ENCODE measurements around the gene ZNF775.

The ZNF775 gene

GRCh38 chr7:150399421-150400007, 20.4 kb downstream of the ZNF775 start:
- Histone ChIP-seq H3K27ac (ENCODE audit: insufficient read depth, low read length, poor library complexity, severe bottlenecking) (no peak overlapping the region), H3K4me1 (ENCODE audit: control insufficient read depth, insufficient read depth, low read length, poor library complexity, severe bottlenecking) (peaks cover 4% of the 10 kb centered on the region), H3K27me3 (replicated peaks; ENCODE audit: control insufficient read depth, insufficient read depth, low read length, poor library complexity, severe bottlenecking) (no peaks in the 10 kb centered on the region), H3K9me3 (ENCODE audit: control insufficient read depth, low read length) (no peaks in the 10 kb centered on the region), H3K36me3 (ENCODE audit: control insufficient read depth, insufficient read depth, low read length) (peaks cover 4% of the 10 kb centered on the region), H3K4me3 (ENCODE audit: insufficient read depth, low read depth, low read length, poor library complexity, severe bottlenecking) (no peak overlapping the region)
- no peak for DNase-seq

GRCh38 chr7:150400008-150400787, 21.1 kb downstream of the ZNF775 start:
- Histone ChIP-seq H3K4me3 (ENCODE audit: insufficient read depth, low read depth, low read length, poor library complexity, severe bottlenecking) (no peak overlapping the region), H3K9me3 (ENCODE audit: control insufficient read depth, low read length) (no peaks in the 10 kb centered on the region), H3K4me1 (ENCODE audit: control insufficient read depth, insufficient read depth, low read length, poor library complexity, severe bottlenecking) (peaks cover 6% of the 10 kb centered on the region), H3K27ac (ENCODE audit: insufficient read depth, low read length, poor library complexity, severe bottlenecking) (no peak overlapping the region), H3K36me3 (ENCODE audit: control insufficient read depth, insufficient read depth, low read length) (peaks cover 4% of the 10 kb centered on the region), H3K27me3 (replicated peaks; ENCODE audit: control insufficient read depth, insufficient read depth, low read length, poor library complexity, severe bottlenecking) (no peaks in the 10 kb centered on the region)
- DNase-seq, result no peak

GRCh38 chr7:150400788-150401423, 21.8 kb downstream of the ZNF775 start:
- Histone ChIP-seq H3K9me3 (ENCODE audit: control insufficient read depth, low read length) (no peaks in the 10 kb centered on the region), H3K27ac (ENCODE audit: insufficient read depth, low read length, poor library complexity, severe bottlenecking) (no peak overlapping the region), H3K36me3 (ENCODE audit: control insufficient read depth, insufficient read depth, low read length) (peaks cover 4% of the 10 kb centered on the region), H3K4me1 (ENCODE audit: control insufficient read depth, insufficient read depth, low read length, poor library complexity, severe bottlenecking) (peaks cover 10% of the 10 kb centered on the region), H3K27me3 (replicated peaks; ENCODE audit: control insufficient read depth, insufficient read depth, low read length, poor library complexity, severe bottlenecking) (no peaks in the 10 kb centered on the region), H3K4me3 (ENCODE audit: insufficient read depth, low read depth, low read length, poor library complexity, severe bottlenecking) (no peak overlapping the region)
- DNase-seq, result no peak

- Histone ChIP-seq H3K4me1 (ENCODE audit: control insufficient read depth, insufficient read depth, low read length, poor library complexity, severe bottlenecking) (peaks cover 12% of the 10 kb centered on the region), H3K27me3 (replicated peaks; ENCODE audit: control insufficient read depth, insufficient read depth, low read length, poor library complexity, severe bottlenecking) (no peaks in the 10 kb centered on the region)
Observed at GRCh38 chr7:150401424-150401790, 22.3 kb downstream of the ZNF775 start.

GRCh38 chr7:150401861-150402631, 22.9 kb downstream of the ZNF775 start:
- Histone ChIP-seq H3K4me3 (ENCODE audit: insufficient read depth, low read depth, low read length, poor library complexity, severe bottlenecking) (no peak overlapping the region), H3K4me1 (ENCODE audit: control insufficient read depth, insufficient read depth, low read length, poor library complexity, severe bottlenecking) (peaks cover 17% of the 10 kb centered on the region), H3K27ac (ENCODE audit: insufficient read depth, low read length, poor library complexity, severe bottlenecking) (no peak overlapping the region), H3K9me3 (ENCODE audit: control insufficient read depth, low read length) (no peaks in the 10 kb centered on the region), H3K36me3 (ENCODE audit: control insufficient read depth, insufficient read depth, low read length) (peaks cover 4% of the 10 kb centered on the region), H3K27me3 (replicated peaks; ENCODE audit: control insufficient read depth, insufficient read depth, low read length, poor library complexity, severe bottlenecking) (no peaks in the 10 kb centered on the region)
- no peak for DNase-seq

More at GRCh38 chr7:150401424-150401790, 22.3 kb downstream of the ZNF775 start:
- no peaks in the 10 kb centered on the region for H3K9me3 ChIP-seq (ENCODE audit: control insufficient read depth, low read length)
- H3K27ac ChIP-seq (ENCODE audit: insufficient read depth, low read length, poor library complexity, severe bottlenecking), result no peak overlapping the region
- peaks cover 4% of the 10 kb centered on the region for H3K36me3 ChIP-seq (ENCODE audit: control insufficient read depth, insufficient read depth, low read length)
- H3K4me3 ChIP-seq (ENCODE audit: insufficient read depth, low read depth, low read length, poor library complexity, severe bottlenecking), result no peak overlapping the region
- no peak for DNase-seq

- Histone ChIP-seq H3K4me1 (ENCODE audit: control insufficient read depth, insufficient read depth, low read length, poor library complexity, severe bottlenecking) (peaks cover 22% of the 10 kb centered on the region), H3K27ac (ENCODE audit: insufficient read depth, low read length, poor library complexity, severe bottlenecking) (no peak overlapping the region), H3K9me3 (ENCODE audit: control insufficient read depth, low read length) (no peaks in the 10 kb centered on the region), H3K36me3 (ENCODE audit: control insufficient read depth, insufficient read depth, low read length) (peaks cover 4% of the 10 kb centered on the region), H3K4me3 (ENCODE audit: insufficient read depth, low read depth, low read length, poor library complexity, severe bottlenecking) (no peak overlapping the region), H3K27me3 (replicated peaks; ENCODE audit: control insufficient read depth, insufficient read depth, low read length, poor library complexity, severe bottlenecking) (no peaks in the 10 kb centered on the region)
- no peak for DNase-seq
Observed at GRCh38 chr7:150402671-150403321, 23.7 kb downstream of the ZNF775 start.

GRCh38 chr7:150403376-150404171, 24.4 kb downstream of the ZNF775 start:
- Histone ChIP-seq H3K9me3 (ENCODE audit: control insufficient read depth, low read length) (no peaks in the 10 kb centered on the region), H3K27ac (ENCODE audit: insufficient read depth, low read length, poor library complexity, severe bottlenecking) (no peak overlapping the region), H3K36me3 (ENCODE audit: control insufficient read depth, insufficient read depth, low read length) (peaks cover under 1% of the 10 kb centered on the region), H3K4me3 (ENCODE audit: insufficient read depth, low read depth, low read length, poor library complexity, severe bottlenecking) (no peak overlapping the region), H3K4me1 (ENCODE audit: control insufficient read depth, insufficient read depth, low read length, poor library complexity, severe bottlenecking) (peaks cover 22% of the 10 kb centered on the region), H3K27me3 (replicated peaks; ENCODE audit: control insufficient read depth, insufficient read depth, low read length, poor library complexity, severe bottlenecking) (no peaks in the 10 kb centered on the region)
- no peak for DNase-seq

GRCh38 chr7:150404172-150404804, 25.2 kb downstream of the ZNF775 start:
- Histone ChIP-seq H3K4me1 (ENCODE audit: control insufficient read depth, insufficient read depth, low read length, poor library complexity, severe bottlenecking) (peaks cover 22% of the 10 kb centered on the region), H3K9me3 (ENCODE audit: control insufficient read depth, low read length) (no peaks in the 10 kb centered on the region), H3K27ac (ENCODE audit: insufficient read depth, low read length, poor library complexity, severe bottlenecking) (peak overlapping the region; percentile 89), H3K36me3 (ENCODE audit: control insufficient read depth, insufficient read depth, low read length) (peaks cover 8% of the 10 kb centered on the region), H3K27me3 (replicated peaks; ENCODE audit: control insufficient read depth, insufficient read depth, low read length, poor library complexity, severe bottlenecking) (no peaks in the 10 kb centered on the region), H3K4me3 (ENCODE audit: insufficient read depth, low read depth, low read length, poor library complexity, severe bottlenecking) (peak overlapping the region; percentile 84)
- no peak for DNase-seq

Measured in effector memory CD4-positive, alpha-beta T cell (primary cell).